Astrocyte (in vitro differentiated cells and primary cell): ENCODE measurements around the gene NDUFS7. TPM values are rescaled to one million over a fixed set of nuclear protein-coding genes. Genes with fewer than 3 reads are reported as not detected.

Experiments used
- DNase-seq: peaks from one replicate; pipeline ENCODE4 v3.0.0-alpha.2; 2010; ENCODE audit warnings: low read depth
- FAIRE-seq: peaks from 2 replicates; lab custom pipeline; 2011; peaks lifted over from hg19 to GRCh38; lab: Jason Lieb, UNC
- H2AFZ ChIP-seq: 2 replicates; pipeline ENCODE4 v1.6.0; 2012; ENCODE audit warnings: low read depth, low read length, inconsistent platforms
- H3K27ac ChIP-seq: 2 replicates; pipeline ENCODE4 v1.5.1; 2011; ENCODE audit warnings: low read depth, low read length, inconsistent platforms
- H3K27me3 ChIP-seq: 2 replicates; pipeline ENCODE4 v1.6.0; 2011; ENCODE audit warnings: low read length, inconsistent platforms; ENCODE audit not compliant: insufficient read depth
- H3K36me3 ChIP-seq: 2 replicates; pipeline ENCODE4 v1.5.1; 2011; ENCODE audit warnings: low read length, inconsistent platforms; ENCODE audit not compliant: insufficient read depth
- H3K4me1 ChIP-seq: 2 replicates; pipeline ENCODE4 v1.5.1; 2011; ENCODE audit warnings: low read length, inconsistent platforms; ENCODE audit not compliant: insufficient read depth
- H3K4me2 ChIP-seq: 2 replicates; pipeline ENCODE4 v1.6.0; 2012; ENCODE audit warnings: low read length, inconsistent platforms
- H3K4me3 ChIP-seq: 2 replicates; pipeline ENCODE4 v1.5.1; 2011; ENCODE audit warnings: low read depth, mild to moderate bottlenecking, low read length, inconsistent platforms; ENCODE audit not compliant: insufficient read depth
- H3K79me2 ChIP-seq: 2 replicates; pipeline ENCODE4 v1.6.0; 2012; ENCODE audit warnings: mild to moderate bottlenecking, low read length, inconsistent platforms; ENCODE audit not compliant: insufficient read depth
- H3K9ac ChIP-seq: 2 replicates; pipeline ENCODE4 v1.6.0; 2012; ENCODE audit warnings: mild to moderate bottlenecking, low read length, inconsistent platforms
- H3K9me3 ChIP-seq: 2 replicates; pipeline ENCODE4 v1.5.1; 2012; ENCODE audit warnings: low read depth, mild to moderate bottlenecking, low read length, inconsistent platforms; ENCODE audit not compliant: insufficient read depth
- H4K20me1 ChIP-seq: 2 replicates; pipeline ENCODE4 v1.6.0; 2012; ENCODE audit warnings: low read length, inconsistent platforms; ENCODE audit not compliant: insufficient read depth
- H3K27ac Mint-ChIP-seq: one replicate; pipeline ENCODE4 v1.8.0; 2021; ENCODE audit warnings: mild to moderate bottlenecking, mixed read lengths; ENCODE audit not compliant: unreplicated experiment
- H3K27me3 Mint-ChIP-seq: one replicate; pipeline ENCODE4 v1.8.0; 2021; ENCODE audit warnings: low read depth, mixed read lengths; ENCODE audit not compliant: unreplicated experiment
- H3K36me3 Mint-ChIP-seq: one replicate; pipeline ENCODE4 v1.8.0; 2021; ENCODE audit warnings: low read depth, mixed read lengths; ENCODE audit not compliant: unreplicated experiment
- H3K4me1 Mint-ChIP-seq: one replicate; pipeline ENCODE4 v1.8.0; 2021; ENCODE audit warnings: low read depth, mixed read lengths; ENCODE audit not compliant: unreplicated experiment
- H3K4me3 Mint-ChIP-seq: one replicate; pipeline ENCODE4 v1.8.0; 2021; ENCODE audit warnings: mild to moderate bottlenecking, moderate library complexity, mixed read lengths; ENCODE audit not compliant: unreplicated experiment
- H3K9me3 Mint-ChIP-seq: one replicate; pipeline ENCODE4 v1.8.0; 2021; ENCODE audit warnings: mild to moderate bottlenecking, mixed read lengths; ENCODE audit not compliant: unreplicated experiment
- EZH2 ChIP-seq: IDR thresholded peaks from 2 replicates; pipeline ENCODE4 v1.6.1; 2012; ENCODE audit warnings: mild to moderate bottlenecking, low read length, inconsistent platforms; ENCODE audit not compliant: insufficient read depth
- total RNA-seq: library from RNA; stranded (reverse); gene quantifications from 2 replicates; pipeline ENCODE4 v1.2.1, GENCODE V29; 2021
- TF ChIP-seq, protein P1 (sequence below): IDR thresholded peaks from 2 replicates; pipeline ENCODE4 v1.5.1; 2011; ENCODE audit warnings: low read depth, mild to moderate bottlenecking, inconsistent platforms, low read length, moderate library complexity; ENCODE audit not compliant: insufficient read depth

NDUFS7 gene
- total RNA-seq, 1 donor from 2014 or later, result 64.0 TPM

DNA sequence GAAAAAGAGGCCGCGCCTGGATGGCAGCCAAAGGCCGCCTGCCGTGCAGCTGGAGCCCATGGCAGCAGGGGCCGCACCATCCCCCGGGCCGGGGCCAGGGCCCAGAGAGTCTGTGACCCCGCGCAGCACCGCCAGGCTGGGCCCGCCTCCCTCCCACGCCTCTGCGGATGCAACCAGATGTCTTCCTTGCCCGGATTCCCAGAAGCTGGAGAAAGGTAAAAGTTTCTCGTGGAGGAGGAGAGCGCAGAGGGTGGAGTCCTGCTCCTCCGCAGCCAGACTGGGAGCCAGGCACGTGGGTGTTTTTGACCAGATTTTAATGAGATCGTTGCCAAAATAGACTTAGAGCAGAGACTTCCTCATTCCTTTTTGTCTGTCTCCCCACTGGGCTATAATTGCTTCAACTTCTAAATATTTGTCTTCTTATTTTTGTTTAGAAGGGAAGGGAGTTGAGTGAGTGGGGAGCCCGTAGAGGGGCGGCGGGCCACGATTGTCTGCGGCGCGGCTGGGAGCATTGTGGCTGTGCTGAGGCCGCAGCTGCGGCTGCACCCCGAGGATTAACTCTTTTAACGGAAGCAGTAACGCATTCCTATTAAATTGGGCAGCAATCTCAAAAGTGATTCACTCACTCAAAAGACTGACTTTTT, 22.8 kb upstream of the NDUFS7 start:
- FAIRE-seq, result peak; percentile 66
- H3K9ac ChIP-seq, result peak overlapping the region; percentile 81
- peaks cover 17% of the 10 kb centered on the region for H4K20me1 ChIP-seq
- DNase-seq, result peak; percentile 89
- peak overlapping the region; percentile 91 for H3K27ac ChIP-seq
- no peaks in the 10 kb centered on the region for H3K27me3 Mint-ChIP-seq
- peaks cover 27% of the 10 kb centered on the region for H3K36me3 ChIP-seq
- no peaks in the 10 kb centered on the region for H3K9me3 Mint-ChIP-seq
- peak overlapping the region; percentile 89 for H3K4me2 ChIP-seq
- H2AFZ ChIP-seq, result peak overlapping the region; percentile 22
- no peak for TF ChIP-seq EZH2
- TF ChIP-seq, protein P1, sequence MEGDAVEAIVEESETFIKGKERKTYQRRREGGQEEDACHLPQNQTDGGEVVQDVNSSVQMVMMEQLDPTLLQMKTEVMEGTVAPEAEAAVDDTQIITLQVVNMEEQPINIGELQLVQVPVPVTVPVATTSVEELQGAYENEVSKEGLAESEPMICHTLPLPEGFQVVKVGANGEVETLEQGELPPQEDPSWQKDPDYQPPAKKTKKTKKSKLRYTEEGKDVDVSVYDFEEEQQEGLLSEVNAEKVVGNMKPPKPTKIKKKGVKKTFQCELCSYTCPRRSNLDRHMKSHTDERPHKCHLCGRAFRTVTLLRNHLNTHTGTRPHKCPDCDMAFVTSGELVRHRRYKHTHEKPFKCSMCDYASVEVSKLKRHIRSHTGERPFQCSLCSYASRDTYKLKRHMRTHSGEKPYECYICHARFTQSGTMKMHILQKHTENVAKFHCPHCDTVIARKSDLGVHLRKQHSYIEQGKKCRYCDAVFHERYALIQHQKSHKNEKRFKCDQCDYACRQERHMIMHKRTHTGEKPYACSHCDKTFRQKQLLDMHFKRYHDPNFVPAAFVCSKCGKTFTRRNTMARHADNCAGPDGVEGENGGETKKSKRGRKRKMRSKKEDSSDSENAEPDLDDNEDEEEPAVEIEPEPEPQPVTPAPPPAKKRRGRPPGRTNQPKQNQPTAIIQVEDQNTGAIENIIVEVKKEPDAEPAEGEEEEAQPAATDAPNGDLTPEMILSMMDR, result no peak
- no peak overlapping the region for H3K4me3 Mint-ChIP-seq
- peaks cover 14% of the 10 kb centered on the region for H3K36me3 Mint-ChIP-seq
- peaks cover 54% of the 10 kb centered on the region for H3K4me1 ChIP-seq
- H3K9me3 ChIP-seq, result no peaks in the 10 kb centered on the region
- H3K79me2 ChIP-seq, result peaks cover 43% of the 10 kb centered on the region
- peak overlapping the region; percentile 12 for H3K27ac Mint-ChIP-seq
- no peaks in the 10 kb centered on the region for H3K27me3 ChIP-seq
- H3K4me3 ChIP-seq, result peak overlapping the region; percentile 53
- peaks cover 18% of the 10 kb centered on the region for H3K4me1 Mint-ChIP-seq

DNA sequence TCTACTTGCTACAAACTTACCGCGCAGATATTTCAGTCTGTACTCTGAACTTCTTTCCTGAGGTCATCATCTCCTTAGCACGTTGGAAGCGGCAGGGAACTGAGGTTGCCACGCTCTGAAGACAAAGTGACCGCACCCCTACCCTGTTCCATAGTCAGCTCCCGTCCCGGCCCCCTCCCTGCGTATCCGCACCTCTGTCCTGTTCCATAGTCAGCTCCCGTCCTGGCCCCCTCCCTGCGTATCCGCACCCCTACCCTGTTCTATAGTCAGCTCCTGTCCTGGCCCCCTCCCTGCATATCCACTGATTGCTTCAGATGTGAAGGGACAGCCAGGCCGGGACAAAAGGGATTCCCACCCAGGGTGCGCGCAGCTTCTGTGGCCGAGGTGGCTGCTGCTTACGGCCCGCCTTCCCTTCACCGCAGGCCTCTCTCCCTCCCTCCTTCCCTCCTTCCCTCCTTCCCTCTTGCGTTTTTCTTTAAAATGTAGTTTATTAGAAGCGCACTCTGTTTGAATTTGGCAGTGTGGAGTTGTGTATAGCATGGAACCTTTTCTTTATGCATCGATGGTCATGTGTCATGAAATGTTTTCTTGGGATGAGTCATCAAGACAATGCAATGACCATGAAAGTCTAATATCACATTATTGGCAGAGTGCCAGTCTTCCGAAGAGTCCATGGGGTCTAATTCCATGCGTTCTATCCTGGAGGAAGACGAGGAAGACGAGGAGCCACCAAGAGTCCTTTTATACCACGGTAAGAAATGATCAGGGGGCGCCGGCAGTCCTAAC, 21.9 kb upstream of the NDUFS7 start:
- Histone ChIP-seq H3K36me3 (peaks cover 27% of the 10 kb centered on the region), H2AFZ (no peak overlapping the region), H3K4me1 (peaks cover 46% of the 10 kb centered on the region), H3K9ac (peak overlapping the region; percentile 81), H3K4me3 (peak overlapping the region; percentile 53), H3K79me2 (peaks cover 36% of the 10 kb centered on the region), H3K9me3 (no peaks in the 10 kb centered on the region), H3K27me3 (no peaks in the 10 kb centered on the region), H4K20me1 (peaks cover 8% of the 10 kb centered on the region), H3K27ac (peak overlapping the region; percentile 91), H3K4me2 (peak overlapping the region; percentile 89)
- no peak for TF ChIP-seq EZH2
- TF ChIP-seq, protein P1, result no peak
- DNase-seq (peak; percentile 84), FAIRE-seq (peak; percentile 41)
- Mint-ChIP-seq H3K4me1 (peaks cover 14% of the 10 kb centered on the region), H3K27me3 (no peaks in the 10 kb centered on the region), H3K9me3 (no peaks in the 10 kb centered on the region), H3K36me3 (peaks cover 14% of the 10 kb centered on the region), H3K27ac (peak overlapping the region; percentile 77), H3K4me3 (peak overlapping the region; percentile 70)
